ENCODE results near the gene POLD1.
A peak's percentile ranks its signal among the peaks of the same experiment; 100 is the strongest.
"Not testable (repeated sequence)": the region's sequence is repeated elsewhere in the genome, so short reads cannot be mapped to it uniquely, and the experiment has no call there.

The POLD1 gene

GRCh38 chr19:50383852-50384684 is at the start of gene POLD1:
Gene POLD1 (plus strand): TSS chr19:50384347. CDS start chr19:50398852, 14,505 bp downstream.
- DNase-seq = peak; percentile 97

DNA sequence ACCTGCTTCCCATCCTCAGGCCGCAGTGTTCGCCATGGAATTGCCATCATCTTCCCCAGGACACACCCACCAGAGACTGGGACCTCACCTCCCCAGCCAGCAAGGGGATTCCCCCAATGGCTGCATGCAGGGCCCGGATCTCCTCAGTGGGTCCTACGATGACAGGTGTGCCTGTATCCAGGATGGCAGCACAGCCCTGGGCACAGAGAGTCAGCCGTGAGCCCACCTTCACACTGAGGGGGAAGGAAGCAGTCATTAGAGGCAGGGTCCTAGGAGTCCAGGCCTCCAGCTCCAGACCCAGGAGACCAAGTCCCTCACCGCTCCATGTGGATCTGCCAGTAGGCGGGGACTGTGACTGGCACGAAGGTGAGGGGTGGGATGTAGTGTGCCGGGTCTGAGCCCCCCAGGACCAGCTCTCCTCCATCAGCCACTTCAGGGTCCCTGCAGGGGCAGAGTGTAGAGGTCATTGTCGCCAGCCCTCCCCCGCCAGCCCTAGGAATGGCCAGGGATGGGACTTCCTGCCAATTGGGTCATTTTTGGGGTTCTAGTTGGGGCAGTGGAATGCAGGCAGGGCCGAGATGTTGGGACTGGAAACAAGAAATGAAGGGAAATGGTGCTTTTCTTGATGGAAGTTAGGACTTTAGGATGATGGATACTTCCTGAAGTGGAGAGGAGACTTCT is 49.3 kb upstream of the POLD1 start:
- DNase-seq = no peak

- DNase-seq = not testable (repeated sequence)
Measured at GRCh38 chr19:50337031-50337430, 47.1 kb upstream of the POLD1 start.

DNA sequence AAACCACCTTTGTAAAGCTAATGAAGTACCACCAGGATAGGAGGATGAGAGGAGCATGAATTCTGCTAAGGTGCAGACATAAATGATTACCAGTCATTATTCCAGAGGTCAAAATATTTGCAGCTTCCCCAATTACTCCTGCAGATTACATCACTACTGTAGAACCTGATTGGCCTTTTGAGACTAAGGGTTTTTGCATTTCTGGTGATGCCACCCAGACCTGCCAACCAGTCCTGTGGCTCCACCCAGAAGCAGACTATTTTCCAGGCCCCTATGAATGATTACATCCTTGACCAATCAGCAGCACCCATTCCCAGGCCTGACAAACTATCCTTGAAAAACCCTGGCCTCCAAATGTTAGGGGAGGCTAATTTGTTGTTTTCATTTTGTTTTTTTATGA is 43.8 kb upstream of the POLD1 start:
- DNase-seq = no peak

DNA sequence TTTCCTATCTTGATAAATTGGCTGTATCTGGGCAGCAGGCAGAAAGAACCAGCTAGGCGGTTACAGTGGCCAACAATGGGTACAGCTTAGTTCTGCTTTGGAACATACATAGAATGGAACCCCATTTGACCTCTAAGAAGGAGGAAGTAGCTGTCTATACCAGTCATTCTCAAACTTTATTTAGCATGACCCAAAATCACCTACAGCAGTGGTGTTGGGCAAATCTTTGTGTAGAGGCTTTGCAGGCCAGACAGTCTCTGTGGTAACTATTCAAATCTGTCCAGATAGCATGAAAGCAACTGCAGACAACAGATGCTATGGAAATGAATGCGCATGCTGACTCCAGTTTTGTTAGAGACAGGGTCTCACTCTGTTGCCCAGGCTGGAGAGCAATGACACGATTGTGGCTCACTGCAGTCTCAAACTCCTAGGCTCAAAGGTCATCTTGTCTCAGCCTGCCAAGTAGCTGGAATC is 43.0 kb upstream of the POLD1 start:
- no peak for DNase-seq

DNA sequence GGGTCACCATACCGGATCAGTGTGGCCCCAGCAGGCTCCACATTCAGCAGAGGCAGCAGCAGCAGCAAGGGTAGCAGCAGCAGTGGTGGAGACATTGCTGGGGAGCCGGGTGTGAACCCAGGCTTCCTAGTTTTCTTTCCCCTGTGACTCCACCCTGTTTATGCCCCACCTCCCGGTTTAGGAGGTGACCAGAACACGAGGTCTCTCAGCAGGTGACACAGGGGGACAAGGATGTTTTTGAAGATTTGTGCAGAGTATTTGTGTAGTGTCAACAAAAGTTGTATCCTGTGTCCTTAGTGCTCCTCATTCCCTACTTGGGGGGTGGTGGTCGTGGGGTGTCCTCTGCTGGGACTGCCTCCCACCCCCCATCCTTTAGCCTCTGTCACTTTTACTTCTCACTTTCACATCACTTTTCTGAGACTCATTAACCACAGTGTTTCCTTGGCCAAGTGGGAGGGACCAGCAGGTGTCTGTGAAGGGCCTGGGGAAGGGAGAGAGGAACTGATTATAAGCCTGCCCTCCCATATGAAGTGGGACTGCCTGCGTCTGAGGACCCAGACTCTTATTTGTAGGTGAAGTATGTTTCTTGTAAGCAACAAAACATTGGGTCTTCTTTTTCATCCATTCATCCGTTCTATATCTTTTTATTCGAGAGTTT is 39.4 kb upstream of the POLD1 start:
- DNase-seq = no peak

- not testable (repeated sequence) for DNase-seq
Measured at GRCh38 chr19:50347089-50347581, 37.0 kb upstream of the POLD1 start.

- no peak for DNase-seq
Measured at GRCh38 chr19:50349277-50350057, 34.7 kb upstream of the POLD1 start.

- DNase-seq = no peak
Measured at GRCh38 chr19:50352242-50352641, 31.9 kb upstream of the POLD1 start.

GRCh38 chr19:50353487-50353880 is 30.7 kb upstream of the POLD1 start:
- not testable (repeated sequence) for DNase-seq

GRCh38 chr19:50356691-50357177 is 27.4 kb upstream of the POLD1 start:
- DNase-seq = no peak

- peak; percentile 72 for DNase-seq
Measured at GRCh38 chr19:50357178-50358100, 26.7 kb upstream of the POLD1 start.

DNA sequence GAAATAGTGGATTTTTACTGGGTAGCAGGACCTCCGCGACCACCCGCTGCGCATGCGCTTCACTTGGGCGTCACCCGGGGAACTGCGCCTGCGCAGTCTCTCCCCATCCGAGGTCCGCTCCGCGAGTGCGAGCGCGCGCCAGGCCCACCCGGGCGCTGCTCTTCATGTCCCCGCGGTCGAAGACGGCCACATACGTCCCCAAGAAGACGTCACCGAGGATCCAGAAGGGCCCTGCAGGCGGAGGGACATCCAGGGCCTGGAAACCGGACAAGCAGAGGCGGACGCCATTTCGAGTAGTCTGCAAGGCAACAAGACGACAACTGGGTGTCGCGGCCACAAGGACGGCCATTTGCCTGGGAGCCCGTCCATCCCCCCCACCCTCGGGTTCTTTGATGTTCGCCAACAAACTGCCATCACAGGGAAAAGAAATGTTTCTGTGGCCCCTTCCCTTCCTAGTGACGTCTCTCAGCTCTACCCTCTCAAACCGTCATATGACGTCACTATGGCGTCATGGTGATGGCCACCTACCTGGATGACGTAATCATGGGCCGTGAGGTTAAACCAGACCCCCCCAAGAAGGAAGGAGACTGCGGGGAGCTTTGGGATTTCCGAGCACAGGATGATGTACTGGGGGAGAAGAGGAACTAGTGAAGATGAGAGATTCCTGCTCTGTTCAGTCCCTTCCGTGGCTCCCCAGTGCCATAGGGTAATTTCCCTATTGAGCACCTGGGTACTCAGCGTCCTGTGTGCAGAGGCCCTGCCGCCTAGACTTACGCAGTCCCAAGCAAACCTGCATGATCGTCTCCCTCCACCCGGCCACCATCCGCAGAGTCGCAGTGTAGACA is 25.4 kb upstream of the POLD1 start:
- DNase-seq = peak; percentile 76

GRCh38 chr19:50359328-50359818 is 24.8 kb upstream of the POLD1 start:
- no peak for DNase-seq

DNA sequence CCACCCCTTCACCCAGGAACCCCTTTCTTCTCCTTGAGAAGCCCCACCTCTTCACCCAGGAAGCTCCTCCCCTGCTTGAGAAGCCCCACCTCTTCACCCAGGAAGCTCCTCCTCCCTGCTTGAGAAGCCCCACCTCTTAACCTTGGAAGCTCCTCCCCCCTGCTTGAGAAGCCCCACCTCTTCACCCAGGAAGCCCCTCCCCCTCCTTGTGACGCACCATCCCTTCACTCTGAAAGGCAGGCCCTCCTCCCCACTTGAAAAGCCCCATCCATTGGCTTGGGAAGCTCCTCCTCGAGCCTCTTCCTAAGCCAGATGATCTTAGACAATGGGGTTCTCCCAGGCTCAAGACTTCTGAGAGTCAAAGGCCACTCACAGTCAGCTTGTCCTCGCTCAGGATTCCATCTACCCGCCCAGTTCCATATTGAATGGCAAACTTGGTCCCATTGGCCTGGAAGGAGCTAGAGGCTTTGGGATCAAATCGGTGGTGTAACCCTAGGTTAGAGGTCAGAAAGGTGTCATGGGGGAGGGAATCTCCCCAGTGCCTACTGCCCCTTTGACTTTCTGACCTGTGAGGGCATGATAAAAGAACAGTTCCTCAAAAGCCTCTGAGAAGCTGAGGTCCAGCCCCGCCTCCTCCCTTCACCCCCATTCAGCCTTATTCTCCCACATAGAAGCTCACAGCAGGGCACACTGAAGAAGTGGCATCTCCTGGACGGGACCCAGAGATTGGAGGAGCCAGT is 22.7 kb upstream of the POLD1 start:
- no peak for DNase-seq

DNA sequence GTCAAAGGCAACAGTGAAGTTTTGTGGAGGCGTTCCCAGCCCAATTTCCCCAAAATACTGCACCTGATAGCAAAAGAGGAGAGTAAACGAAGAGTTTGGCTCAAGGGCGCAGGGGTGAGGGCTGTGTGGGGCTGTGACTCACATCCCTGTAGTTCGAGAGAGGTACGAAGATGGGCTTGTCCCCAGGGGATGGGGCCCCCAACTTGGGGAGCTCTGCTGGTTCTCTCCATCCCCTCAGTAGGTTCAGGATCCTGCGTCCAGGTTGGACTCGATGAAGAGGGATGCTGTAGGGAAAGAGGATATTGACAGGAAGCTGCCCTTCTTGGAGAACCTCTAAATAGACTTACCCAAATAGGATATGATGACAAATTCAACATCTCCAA is 22.1 kb upstream of the POLD1 start:
- no peak for DNase-seq

- no peak for DNase-seq
Measured at GRCh38 chr19:50362656-50363424, 21.3 kb upstream of the POLD1 start.

Data from left hindlimb (tissue), 1 donor.